HepG2 (cell line): ENCODE measurements around the gene SOX14. TPM values are rescaled to one million over a fixed set of nuclear protein-coding genes. Genes with fewer than 3 reads are reported as not detected.
A peak's percentile ranks its signal among the peaks of the same experiment; 100 is the strongest.

Experiments
- ATAC-seq: fragments of 200-7000 bp; cut with Tn5 transposase; 3 replicates; pipeline ENCODE4 v1.9.1; 2020; ENCODE audit warnings: mild to moderate bottlenecking, moderate library complexity
- BruUV-seq: library from RNA; stranded (reverse); fragments of 400-500 nt; replicated peaks from 2 replicates; lab custom pipeline; 2021; lab: Mats Ljungman, UMichigan
- CTCF ChIA-PET: fragments of 300-600 bp; formaldehyde crosslinking; extraction: SDS; loops from one replicate; lab custom pipeline; 2021; ENCODE audit warnings: low total read pairs, inconsistent platforms, low intra/inter-chr PET ratio; lab: Yijun Ruan, JAX
- POLR2A ChIA-PET: fragments of 350-600 bp; sonication (Branson Sonifier 250); formaldehyde crosslinking; loops from one replicate; lab custom pipeline; 2020; ENCODE audit warnings: antibody characterized with exemption, inconsistent platforms; lab: Yijun Ruan, JAX
- DNase-seq: peaks from one replicate; pipeline ENCODE4 v3.0.0-alpha.2; 2015; ENCODE audit warnings: low spot score
- FAIRE-seq: peaks from 3 replicates; lab custom pipeline; 2011; peaks lifted over from hg19 to GRCh38; lab: Jason Lieb, UNC
- H2AFZ ChIP-seq: one replicate; pipeline ENCODE4 v1.6.1; 2011; ENCODE audit warnings: low read length, inconsistent platforms
- H3K27ac ChIP-seq: fragments of 300-600 bp; 3 replicates; pipeline ENCODE4 v1.8.0; 2011; ENCODE audit warnings: mixed run types, mild to moderate bottlenecking, mixed read lengths, low read length, inconsistent platforms; ENCODE audit not compliant: insufficient read depth; ENCODE audit errors: extremely low read length
- H3K27me3 ChIP-seq, 2 experiments: fragments of 200-600 bp in 1 of 2; 2 replicates in 1 of 2; 3 replicates in 1 of 2; pipeline versions ENCODE4 v1.6.0 to v1.8.0; 2011; ENCODE audit warnings: low read length in 2 of 2, mild to moderate bottlenecking in 2 of 2, moderate library complexity in 2 of 2, inconsistent platforms in 1 of 2; ENCODE audit not compliant: insufficient read depth in 2 of 2, control insufficient read depth in 1 of 2
- H3K36me3 ChIP-seq, 2 experiments: fragments of 200-600 bp in 1 of 2; replicated peaks in 1 of 2; 2 replicates in 1 of 2; 3 replicates in 1 of 2; pipeline versions ENCODE4 v1.5.1 to v1.8.0; 2011; ENCODE audit warnings: low read length in 2 of 2, inconsistent platforms in 1 of 2; ENCODE audit not compliant: insufficient read depth in 2 of 2, control insufficient read depth in 1 of 2
- H3K4me1 ChIP-seq: 2 replicates; pipeline ENCODE4 v1.5.1; 2012; ENCODE audit warnings: low read length, inconsistent platforms; ENCODE audit not compliant: insufficient read depth
- H3K4me2 ChIP-seq: 2 replicates; pipeline ENCODE4 v1.6.0; 2011; ENCODE audit warnings: low read depth, low read length, inconsistent platforms
- H3K4me3 ChIP-seq, 3 experiments: fragments of 200-600 bp in 1 of 3; sonication (generic), shearing (Covaris generic) in 1 of 3; replicated peaks in 1 of 3; 2 replicates each; pipeline ENCODE4 v1.5.1; 2011 to 2016; ENCODE audit warnings: low read length in 3 of 3, inconsistent platforms in 2 of 3, low read depth in 2 of 3, mild to moderate bottlenecking in 2 of 3, control low read depth in 1 of 3, mixed read lengths in 1 of 3; ENCODE audit not compliant: insufficient read depth in 1 of 3
- H3K79me2 ChIP-seq: one replicate; pipeline ENCODE4 v1.6.1; 2011; ENCODE audit warnings: low read length, inconsistent platforms; ENCODE audit not compliant: insufficient read depth
- H3K9ac ChIP-seq: 2 replicates; pipeline ENCODE4 v1.6.0; 2011; ENCODE audit warnings: mild to moderate bottlenecking, low read depth, low read length, inconsistent platforms; ENCODE audit not compliant: insufficient read depth
- H3K9me3 ChIP-seq: 2 replicates; pipeline ENCODE4 v1.5.1; 2012; ENCODE audit warnings: mild to moderate bottlenecking, low read length
- H4K20me1 ChIP-seq: 2 replicates; pipeline ENCODE4 v1.6.0; 2011; ENCODE audit warnings: inconsistent platforms, mild to moderate bottlenecking, low read length, moderate library complexity; ENCODE audit not compliant: insufficient read depth
- EZH2 ChIP-seq: conservative IDR thresholded peaks from 2 replicates; pipeline ENCODE4 v1.6.1; 2012; ENCODE audit warnings: mild to moderate bottlenecking, low read depth, low read length, moderate library complexity
- MAX ChIP-seq: IDR thresholded peaks from 2 replicates; pipeline ENCODE4 v1.6.1; 2012; ENCODE audit warnings: inconsistent platforms
- ZNF10 ChIP-seq: sonication (generic); formaldehyde crosslinking; IDR thresholded peaks from 2 replicates; pipeline ENCODE4 v1.4.0; 2020; ENCODE audit warnings: mild to moderate bottlenecking, low read depth, missing genetic modification reagents, borderline replicate concordance
- ZNF687 ChIP-seq: sonication (generic); formaldehyde crosslinking; IDR thresholded peaks from 2 replicates; pipeline ENCODE4 v1.5.1; 2020; ENCODE audit warnings: mild to moderate bottlenecking, missing genetic modification reagents, moderate library complexity
- ZNF800 ChIP-seq: sonication (generic); formaldehyde crosslinking; IDR thresholded peaks from 2 replicates; pipeline ENCODE4 v1.4.0; 2020; ENCODE audit warnings: missing genetic modification reagents
- WGBS: methylation state at CpG from one replicate; pipeline ENCODE4 v1.1.6; 2017; ENCODE audit warnings: low lambda C conversion rate; 5-methylcytosine and 5-hydroxymethylcytosine counted together
- in situ Hi-C: cut with HindIII; loops from 2 replicates; pipeline ENCODE4 v1.10.0; 2017; ENCODE audit warnings: low pct_unique_long_range_greater_than_20kb; ENCODE audit not compliant: extremely low pct_ligation_motif_present
- intact Hi-C: fragments of 100-400 bp; cut with micrococcal nuclease; formaldehyde crosslinking; loops from one replicate; pipeline ENCODE4 v1.10.0; 2022; ENCODE audit not compliant: unreplicated experiment
- polyA plus RNA-seq, 8 experiments: library from polyadenylated mRNA; depleted of rRNA in 3 of 8; stranded (reverse) in 7 of 8; unstranded in 1 of 8; fragments of >200 nt; fragmentation: Illumina TruSeq in 4 of 8; extraction: Trizol in 4 of 8; gene quantifications; 2 replicates each; pipeline versions ENCODE4 v1.2.1 to v1.2.3, GENCODE V29; 2011 to 2016; ENCODE audit warnings: low read depth in 4 of 8, missing spikeins in 1 of 8, mixed read lengths in 1 of 8; ENCODE audit not compliant: insufficient read depth in 1 of 8
- total RNA-seq, 5 experiments: library from RNA; depleted of rRNA; stranded (reverse); fragments of >200 nt; fragmentation: Illumina TruSeq; extraction: Trizol; gene quantifications; 2 replicates each; pipeline ENCODE4 v1.2.3, GENCODE V29; 2016; ENCODE audit warnings: low read depth in 1 of 5

The SOX14 gene
- total and polyA plus RNA-seq, 2 of the 13 experiments (the other 11 are each of a cell fraction or from before 2014, with no cell fraction given): not detected

GRCh38 chr3:137766876-137767537 lies 2.9 kb downstream of the SOX14 start:
- in situ Hi-C loops (no loop called here), intact Hi-C loops (no loop called here)
- FAIRE-seq (no peak), DNase-seq (no peak), ATAC-seq (no peak)
- H2AFZ ChIP-seq: no peak overlapping the region
- H3K36me3 ChIP-seq: no peaks in the 10 kb centered on the region
- no peak overlapping the region for H3K9ac ChIP-seq
- 12% methylated on average over 22 of the region's 22 CpGs for WGBS
- no peaks in the 10 kb centered on the region for H4K20me1 ChIP-seq
- no peak overlapping the region for H3K4me3 ChIP-seq
- H3K4me1 ChIP-seq: peaks cover 9% of the 10 kb centered on the region; the same call in 1 of the 2 replicates
- BruUV-seq: no TSS peak
- H3K27ac ChIP-seq: no peak overlapping the region
- TF ChIP-seq ZNF10 (CRISPR knock-in tag) (no peak), EZH2 (0 out of 2 replicates have a peak, but pooled peaks have one; percentile 25)
- TF ChIP-seq, all 625 proteins: peak for 1
- no peaks in the 10 kb centered on the region for H3K9me3 ChIP-seq
- no peak overlapping the region for H3K4me2 ChIP-seq
- POLR2A ChIA-PET: no interaction called here
- peaks cover 15 to 94% of the 10 kb centered on the region in 2 experiments for H3K27me3 ChIP-seq
- no peaks in the 10 kb centered on the region for H3K79me2 ChIP-seq
- CTCF ChIA-PET: no interaction called here

- H3K36me3 ChIP-seq: no peaks in the 10 kb centered on the region
- no peak for FAIRE-seq
- no peak overlapping the region for H3K27ac ChIP-seq
- peak overlapping the region; percentile 30; the same call in 1 of the 2 replicates for H3K4me2 ChIP-seq
- H4K20me1 ChIP-seq: no peaks in the 10 kb centered on the region
- no peaks in the 10 kb centered on the region for H3K79me2 ChIP-seq
- DNase-seq: no peak
- intact Hi-C loops (no loop called here), in situ Hi-C loops (no loop called here)
- no peak overlapping the region for H3K9ac ChIP-seq
- POLR2A ChIA-PET: no interaction called here
- H3K4me3 ChIP-seq: peak overlapping the region in 1 of 3 experiments; percentile 38; a peak in 1 of 6 replicates
- CTCF ChIA-PET: no interaction called here
- no peak overlapping the region for H2AFZ ChIP-seq
- ATAC-seq: peak; percentile 23; the same call in 1 of the 3 replicates
- peaks cover 9% of the 10 kb centered on the region; the same call in 1 of the 2 replicates for H3K4me1 ChIP-seq
- no peaks in the 10 kb centered on the region for H3K9me3 ChIP-seq
- BruUV-seq: no TSS peak
- peaks cover 12 to 92% of the 10 kb centered on the region in 2 experiments for H3K27me3 ChIP-seq
- 5% methylated on average over 25 of the region's 36 CpGs for WGBS
- TF ChIP-seq MAX (peak; percentile 59; the same call in 1 of the 2 replicates), ZNF800 (CRISPR knock-in tag) (0 out of 2 replicates have a peak, but pooled peaks have one; percentile 51), ZNF687 (CRISPR knock-in tag) (peak; percentile 41)
These were observed 3.6 kb downstream of the SOX14 start for GRCh38 chr3:137767538-137768360.
